CMK (cell line): ENCODE measurements around the gene MAP6.

Experiments used
- DNase-seq: peaks from one replicate; pipeline ENCODE4 v3.0.0-alpha.2; 2010; ENCODE audit warnings: low read depth

The MAP6 gene

GRCh38 chr11:75548595-75549272, 120.1 kb downstream of the MAP6 start:
- DNase-seq, result no peak

GRCh38 chr11:75547617-75548058, 121.2 kb downstream of the MAP6 start:
- DNase-seq, result no peak

- DNase-seq, result no peak
Observed at GRCh38 chr11:75547177-75547576, 121.7 kb downstream of the MAP6 start.

- DNase-seq, result no peak
Observed at GRCh38 chr11:75543806-75544205, 125.0 kb downstream of the MAP6 start.

- no peak for DNase-seq
Observed at GRCh38 chr11:75542088-75542438, 126.8 kb downstream of the MAP6 start.

GRCh38 chr11:75541193-75542087, 127.4 kb downstream of the MAP6 start:
- DNase-seq, result no peak

- no peak for DNase-seq
Observed at GRCh38 chr11:75539459-75540334, 129.1 kb downstream of the MAP6 start.

- DNase-seq, result no peak
Observed at GRCh38 chr11:75538150-75538942, 130.5 kb downstream of the MAP6 start.

GRCh38 chr11:75537740-75538139, 131.1 kb downstream of the MAP6 start:
- no peak for DNase-seq
